NCI-H2196 treated with DMSO at 0.1 percent for 48 hours (cell line): Measurements from ENCODE around the gene MUC12.
"Not testable (repeated sequence)": the region's sequence is repeated elsewhere in the genome, so short reads cannot be mapped to it uniquely, and the experiment has no call there.

Experiments used
- DNase-seq: peaks from one replicate; lab custom pipeline; 2025; ENCODE audit not compliant: unreplicated experiment; lab: John Stamatoyannopoulos, UW

The MUC12 gene

DNA sequence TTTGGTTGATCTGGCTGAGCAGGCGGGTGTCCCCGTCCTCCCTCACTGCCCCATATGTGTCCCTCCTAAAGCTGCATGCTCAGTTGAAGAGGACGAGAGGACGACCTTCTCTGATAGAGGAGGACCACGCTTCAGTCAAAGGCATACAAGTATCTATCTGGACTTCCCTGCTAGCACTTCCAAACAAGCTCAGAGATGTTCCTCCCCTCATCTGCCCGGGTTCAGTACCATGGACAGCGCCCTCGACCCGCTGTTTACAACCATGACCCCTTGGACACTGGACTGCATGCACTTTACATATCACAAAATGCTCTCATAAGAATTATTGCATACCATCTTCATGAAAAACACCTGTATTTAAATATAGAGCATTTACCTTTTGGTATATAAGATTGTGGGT, 89.0 kb downstream of the MUC12 start:
- no peak for DNase-seq

DNA sequence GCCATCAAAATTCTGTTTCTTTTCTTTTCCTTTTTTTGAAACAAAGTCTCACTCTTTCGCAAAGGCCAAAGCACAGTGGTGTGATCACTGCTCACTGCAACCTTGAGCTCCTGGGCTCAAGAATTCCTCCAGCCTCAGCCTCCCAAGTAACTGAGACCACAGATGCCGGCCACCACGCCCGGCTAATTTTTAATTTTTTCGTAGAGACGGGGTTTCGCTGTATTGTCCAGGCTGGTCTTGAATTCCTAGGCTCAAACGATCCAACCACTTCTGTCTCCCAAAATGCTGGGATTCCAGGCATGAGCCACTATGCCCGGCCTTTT, 90.2 kb downstream of the MUC12 start:
- no peak for DNase-seq

DNA sequence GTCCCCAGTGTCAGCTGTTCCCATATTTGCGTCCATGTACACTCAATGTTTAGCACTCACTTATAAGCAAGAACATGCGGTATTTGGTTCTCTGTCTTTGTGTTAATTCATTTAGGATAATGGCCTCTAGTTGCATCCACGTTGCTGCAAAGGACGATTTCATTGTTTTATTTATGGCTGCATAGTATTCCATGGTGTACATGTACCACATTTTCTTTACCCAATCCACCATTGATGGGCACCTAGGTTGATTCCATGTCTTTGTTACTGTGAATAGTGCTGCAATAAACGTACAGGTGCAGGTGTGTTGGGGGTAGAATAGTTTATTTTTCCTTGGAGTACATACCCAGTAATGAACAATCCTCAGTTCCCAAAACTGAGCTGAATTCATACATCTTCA, 91.6 kb downstream of the MUC12 start:
- no peak for DNase-seq

DNA sequence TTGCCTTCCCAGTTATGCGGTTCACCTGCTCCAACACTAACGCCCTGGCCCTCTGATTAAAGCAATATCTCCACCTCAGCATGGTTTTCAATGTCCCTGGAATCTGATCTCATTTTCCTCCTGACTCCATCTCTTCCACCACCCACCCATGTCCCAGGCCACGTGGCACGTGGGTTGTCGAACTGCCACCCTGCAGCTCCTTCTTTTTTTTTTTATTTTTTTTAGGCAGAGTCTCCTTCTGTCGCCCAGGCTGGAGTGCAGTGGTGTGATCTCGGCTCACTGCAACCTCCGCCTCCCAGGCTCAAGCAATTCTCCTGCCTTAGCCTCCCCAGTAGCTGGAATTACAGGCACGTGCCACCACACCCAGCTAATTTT, 94.8 kb downstream of the MUC12 start:
- not testable (repeated sequence) for DNase-seq

DNA sequence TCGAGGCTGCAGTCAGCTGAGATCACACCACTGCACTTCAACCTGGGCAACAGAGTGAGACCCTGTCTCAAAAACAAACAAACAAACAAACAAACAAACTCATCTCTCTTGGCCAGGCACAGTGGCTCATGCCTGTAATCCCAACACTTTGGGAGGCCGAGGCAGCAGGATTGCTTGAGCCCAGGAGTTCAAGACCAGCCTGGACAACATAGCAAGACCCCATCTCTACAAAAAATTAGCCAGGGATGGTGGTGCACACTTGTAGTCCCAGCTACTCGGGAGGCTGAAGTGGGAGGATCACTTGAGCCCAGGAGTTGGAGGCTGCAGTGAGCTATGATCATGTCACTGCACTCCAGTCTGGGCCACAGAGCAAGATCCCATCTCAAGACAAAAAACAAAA, 95.8 kb downstream of the MUC12 start:
- not testable (repeated sequence) for DNase-seq

DNA sequence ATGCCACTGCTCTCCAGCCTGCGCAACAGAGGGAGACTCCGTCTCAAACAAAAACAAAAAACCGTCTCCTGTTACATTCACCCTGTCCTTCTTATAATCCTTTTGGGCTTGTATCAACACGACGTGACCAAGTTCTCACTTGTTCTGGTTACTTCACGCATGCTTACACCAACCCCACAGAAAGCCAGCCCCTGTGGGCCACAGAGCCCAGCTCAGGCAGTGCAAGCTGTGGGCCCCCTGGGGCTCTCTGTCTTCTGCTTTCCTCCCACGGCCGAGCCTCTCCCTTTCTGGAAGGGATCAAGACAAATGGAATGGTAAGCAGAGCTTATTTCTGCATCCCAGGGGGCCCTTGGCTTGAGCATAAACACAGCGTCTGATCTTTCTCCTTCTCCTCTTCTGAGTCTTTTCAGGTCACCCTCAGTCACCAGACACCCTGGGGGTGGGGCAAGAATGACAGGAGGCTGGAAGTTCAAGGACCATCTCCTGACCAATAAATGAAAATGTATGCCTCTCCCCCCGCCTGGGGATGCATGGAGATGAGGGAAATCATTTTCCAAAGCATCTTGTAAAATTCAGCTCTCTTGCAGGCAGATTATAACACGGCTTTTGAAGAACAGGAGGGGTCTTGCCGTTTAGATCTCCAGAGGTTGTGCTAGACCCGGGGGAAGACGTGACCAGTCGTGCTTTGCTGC, 96.9 kb downstream of the MUC12 start:
- DNase-seq = no peak

DNA sequence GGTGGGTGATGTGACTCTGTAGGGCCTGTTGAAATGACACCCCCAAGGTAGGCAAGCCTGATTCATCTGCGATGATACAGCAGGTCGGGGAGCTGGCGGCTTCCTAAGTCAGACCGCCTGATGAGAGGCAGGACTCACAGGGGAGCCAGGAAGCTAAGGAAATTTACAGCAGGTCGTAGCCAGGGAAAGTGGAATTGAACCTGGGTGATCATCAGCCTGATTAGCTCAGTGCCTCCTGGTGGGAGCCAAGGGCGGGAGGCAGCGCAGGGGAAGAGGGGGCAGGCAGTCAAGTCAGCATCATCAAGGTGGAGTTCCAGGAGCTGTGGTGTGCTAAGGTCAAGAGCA, 97.4 kb downstream of the MUC12 start:
- no peak for DNase-seq

DNA sequence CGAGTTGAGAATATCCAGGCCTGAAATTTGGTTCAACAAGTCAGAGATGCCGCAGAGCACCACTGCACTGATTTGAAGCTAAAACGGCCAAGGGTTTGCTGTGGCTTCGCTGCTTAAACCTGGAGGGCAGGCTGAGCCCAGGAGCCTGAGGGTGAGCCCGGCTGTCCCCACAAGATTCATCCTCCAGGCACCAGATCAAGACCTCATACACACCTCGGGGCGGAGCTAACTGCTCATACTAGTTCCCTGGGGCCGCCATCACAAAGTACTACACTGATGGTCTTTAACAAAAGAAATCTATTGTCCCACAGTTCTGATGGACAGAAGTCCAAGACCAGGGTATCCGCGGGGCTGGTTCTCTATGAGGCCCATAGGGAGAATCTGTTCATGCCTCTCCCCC, 99.0 kb downstream of the MUC12 start:
- DNase-seq = no peak
